Measurements from ENCODE around the gene SDF2. TPM values are rescaled to one million over a fixed set of nuclear protein-coding genes. Genes with fewer than 3 reads are reported as not detected.

The SDF2 gene
- total and polyA plus RNA-seq, 5 donors: 29.9 to 38.8 (median 30.6) TPM

- H3K27ac ChIP-seq (ENCODE audit: low read length): no peak overlapping the region
- WGBS: 95% methylated on average over 5 of the region's 5 CpGs
- intact Hi-C loops (cut with DNase I): no loop called here
- no peak for DNase-seq
- no peaks in the 10 kb centered on the region for H3K4me1 ChIP-seq (ENCODE audit: control insufficient read depth, insufficient read depth, low read length)
- ATAC-seq: no peak
- no peak overlapping the region for H3K4me3 ChIP-seq (ENCODE audit: low read length)
- no peaks in the 10 kb centered on the region for H3K27me3 ChIP-seq (ENCODE audit: control insufficient read depth, insufficient read depth)
- H3K9me3 ChIP-seq (ENCODE audit: control insufficient read depth, low read length): no peaks in the 10 kb centered on the region
Measured at GRCh38 chr17:28655160-28655559, 6.5 kb downstream of the SDF2 start.

GRCh38 chr17:28648698-28649097 lies 13.0 kb downstream of the SDF2 start:
- Histone ChIP-seq H3K9me3 (ENCODE audit: control insufficient read depth, low read length) (no peaks in the 10 kb centered on the region), H3K27me3 (ENCODE audit: control insufficient read depth, insufficient read depth) (no peaks in the 10 kb centered on the region), H3K4me3 (ENCODE audit: low read length) (no peak overlapping the region), H3K4me1 (ENCODE audit: control insufficient read depth, insufficient read depth, low read length) (peaks cover 2% of the 10 kb centered on the region), H3K27ac (ENCODE audit: low read length) (no peak overlapping the region)
- WGBS: 56% methylated on average over 2 of the region's 2 CpGs
- DNase-seq (no peak), ATAC-seq (no peak)
- intact Hi-C loops (cut with DNase I): no loop called here

- H3K4me3 ChIP-seq (ENCODE audit: low read length): peak overlapping the region; percentile 94
- intact Hi-C loops (cut with DNase I): no loop called here
- 54% methylated on average over 12 of the region's 12 CpGs for WGBS
Measured at GRCh38 chr17:28646039-28646754, 15.5 kb downstream of the SDF2 start.

GRCh38 chr17:28645576-28645939 lies 16.1 kb downstream of the SDF2 start:
- Histone ChIP-seq H3K9me3 (ENCODE audit: control insufficient read depth, low read length) (no peaks in the 10 kb centered on the region), H3K27me3 (ENCODE audit: control insufficient read depth, insufficient read depth) (no peaks in the 10 kb centered on the region), H3K4me1 (ENCODE audit: control insufficient read depth, insufficient read depth, low read length) (peaks cover 2% of the 10 kb centered on the region), H3K27ac (ENCODE audit: low read length) (peak overlapping the region; percentile 98), H3K4me3 (ENCODE audit: low read length) (peak overlapping the region; percentile 94)
- peak in 1 of 2 donors; percentile 0 for ATAC-seq
- 32% methylated on average over 8 of the region's 8 CpGs for WGBS
- DNase-seq: no peak
- intact Hi-C loops (cut with DNase I): no loop called here

More at GRCh38 chr17:28646039-28646754, 15.5 kb downstream of the SDF2 start:
- no peak for DNase-seq
- H3K27ac ChIP-seq (ENCODE audit: low read length): peak overlapping the region; percentile 92
- no peak for ATAC-seq
- H3K27me3 ChIP-seq (ENCODE audit: control insufficient read depth, insufficient read depth): no peaks in the 10 kb centered on the region
- H3K9me3 ChIP-seq (ENCODE audit: control insufficient read depth, low read length): no peaks in the 10 kb centered on the region
- peaks cover 2% of the 10 kb centered on the region for H3K4me1 ChIP-seq (ENCODE audit: control insufficient read depth, insufficient read depth, low read length)

- peak; percentile 98 to 99 for ATAC-seq
- WGBS: under 1% methylated on average over 89 of the region's 89 CpGs
Measured at GRCh38 chr17:28644787-28645575, 16.7 kb downstream of the SDF2 start, which contains the start of gene BLTP2. Gene BLTP2 (minus strand): TSS chr17:28645158. CDS start chr17:28645056, 102 bp downstream.

GRCh38 chr17:28643983-28644786 lies 17.5 kb downstream of the SDF2 start:
- Histone ChIP-seq H3K9me3 (ENCODE audit: control insufficient read depth, low read length) (no peaks in the 10 kb centered on the region), H3K4me1 (ENCODE audit: control insufficient read depth, insufficient read depth, low read length) (peaks cover 2% of the 10 kb centered on the region), H3K4me3 (ENCODE audit: low read length) (peak overlapping the region; percentile 94), H3K27me3 (ENCODE audit: control insufficient read depth, insufficient read depth) (no peaks in the 10 kb centered on the region), H3K27ac (ENCODE audit: low read length) (peak overlapping the region; percentile 76)
- peak; percentile 50 to 77 (median 71) for DNase-seq
- peak in 1 of 2 donors; percentile 6 for ATAC-seq
- intact Hi-C loops (cut with DNase I): no loop called here
- under 1% methylated on average over 18 of the region's 18 CpGs for WGBS

More at GRCh38 chr17:28644787-28645575, 16.7 kb downstream of the SDF2 start, which contains the start of gene BLTP2:
- peak within 1 kb of the TSS; percentile 98 for H3K27ac ChIP-seq (ENCODE audit: low read length)
- H3K9me3 ChIP-seq (ENCODE audit: control insufficient read depth, low read length): no peaks in the 10 kb centered on the region
- no peaks in the 10 kb centered on the region for H3K27me3 ChIP-seq (ENCODE audit: control insufficient read depth, insufficient read depth)
- intact Hi-C loops (cut with DNase I): no loop called here
- H3K4me1 ChIP-seq (ENCODE audit: control insufficient read depth, insufficient read depth, low read length): peaks cover 2% of the 10 kb centered on the region
- peak within 1 kb of the TSS; percentile 94 for H3K4me3 ChIP-seq (ENCODE audit: low read length)
- DNase-seq: peak; percentile 98 to 99 (median 99)

- ATAC-seq (no peak), DNase-seq (no peak)
- Histone ChIP-seq H3K27me3 (ENCODE audit: control insufficient read depth, insufficient read depth) (no peaks in the 10 kb centered on the region), H3K4me1 (ENCODE audit: control insufficient read depth, insufficient read depth, low read length) (peaks cover 2% of the 10 kb centered on the region), H3K27ac (ENCODE audit: low read length) (no peak overlapping the region), H3K4me3 (ENCODE audit: low read length) (no peak overlapping the region), H3K9me3 (ENCODE audit: control insufficient read depth, low read length) (no peaks in the 10 kb centered on the region)
- WGBS: 93% methylated on average over 2 of the region's 2 CpGs
- intact Hi-C loops (cut with DNase I): no loop called here
Measured at GRCh38 chr17:28641579-28641978, 20.1 kb downstream of the SDF2 start.

- DNase-seq (no peak), ATAC-seq (no peak)
- Histone ChIP-seq H3K4me1 (ENCODE audit: control insufficient read depth, insufficient read depth, low read length) (no peaks in the 10 kb centered on the region), H3K4me3 (ENCODE audit: low read length) (no peak overlapping the region), H3K27ac (ENCODE audit: low read length) (no peak overlapping the region), H3K27me3 (ENCODE audit: control insufficient read depth, insufficient read depth) (no peaks in the 10 kb centered on the region), H3K9me3 (ENCODE audit: control insufficient read depth, low read length) (no peaks in the 10 kb centered on the region)
- 87% methylated on average over 1 of the region's 1 CpG for WGBS
- intact Hi-C loops (cut with DNase I): no loop called here
Measured at GRCh38 chr17:28635506-28635905, 26.2 kb downstream of the SDF2 start.

- intact Hi-C loops (cut with DNase I): no loop called here
- no peaks in the 10 kb centered on the region for H3K9me3 ChIP-seq (ENCODE audit: control insufficient read depth, low read length)
- no peaks in the 10 kb centered on the region for H3K27me3 ChIP-seq (ENCODE audit: control insufficient read depth, insufficient read depth)
- H3K4me3 ChIP-seq (ENCODE audit: low read length): no peak overlapping the region
- no peaks in the 10 kb centered on the region for H3K4me1 ChIP-seq (ENCODE audit: control insufficient read depth, insufficient read depth, low read length)
- ATAC-seq (no peak), DNase-seq (no peak)
- no peak overlapping the region for H3K27ac ChIP-seq (ENCODE audit: low read length)
- WGBS: 88% methylated on average over 14 of the region's 14 CpGs
Measured at GRCh38 chr17:28634206-28634865, 27.4 kb downstream of the SDF2 start.

GRCh38 chr17:28626818-28627217 lies 34.9 kb downstream of the SDF2 start:
- Histone ChIP-seq H3K27me3 (ENCODE audit: control insufficient read depth, insufficient read depth) (no peaks in the 10 kb centered on the region), H3K9me3 (ENCODE audit: control insufficient read depth, low read length) (no peaks in the 10 kb centered on the region), H3K4me1 (ENCODE audit: control insufficient read depth, insufficient read depth, low read length) (no peaks in the 10 kb centered on the region), H3K4me3 (ENCODE audit: low read length) (no peak overlapping the region), H3K27ac (ENCODE audit: low read length) (no peak overlapping the region)
- ATAC-seq: no peak
- intact Hi-C loops (cut with DNase I): no loop called here
- WGBS: 88% methylated on average over 4 of the region's 4 CpGs
- no peak for DNase-seq
